ENCODE measurements around the gene TMCC2. TPM values are rescaled to one million over a fixed set of nuclear protein-coding genes. Genes with fewer than 3 reads are reported as not detected.
A peak's percentile ranks its signal among the peaks of the same experiment; 100 is the strongest.

Gene TMCC2
- total RNA-seq, 1 donor from 2014 or later: 10.6 TPM

DNA sequence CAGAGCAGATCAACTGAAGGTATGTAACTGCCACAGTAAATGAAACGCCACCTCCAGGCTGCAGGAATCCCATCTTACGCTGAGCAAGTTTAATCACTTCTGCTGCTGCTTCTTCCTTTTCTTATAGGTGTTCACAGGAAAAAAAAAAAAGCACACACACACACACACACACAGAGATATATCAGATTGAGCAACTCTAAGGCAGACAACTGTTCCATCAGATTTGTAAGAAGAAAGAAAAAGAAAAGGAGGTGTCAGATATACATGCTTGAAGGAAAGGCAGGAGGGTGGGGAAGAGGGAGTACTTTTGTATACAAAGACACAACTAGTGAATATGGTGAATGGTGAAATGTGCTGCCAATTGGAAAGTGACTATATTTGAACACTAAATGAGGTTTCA lies 44.8 kb upstream of the TMCC2 start:
- no peak overlapping the region for H3K4me2 ChIP-seq (ENCODE audit: low read length)
- no peaks in the 10 kb centered on the region for H3K36me3 ChIP-seq (ENCODE audit: insufficient read depth, low read length)
- DNase-seq (ENCODE audit: low read depth) (no peak), FAIRE-seq (no peak)
- no peak overlapping the region for H3K4me3 ChIP-seq (ENCODE audit: insufficient read depth, low read depth, low read length)
- no peaks in the 10 kb centered on the region for H3K27me3 ChIP-seq (ENCODE audit: insufficient read depth, low read length)
- H4K20me1 ChIP-seq (ENCODE audit: insufficient read depth, low read length): peaks cover 7% of the 10 kb centered on the region
- peaks cover 18% of the 10 kb centered on the region for H3K36me3 Mint-ChIP-seq (ENCODE audit: low read depth, unreplicated experiment)
- peak overlapping the region; percentile 42 for H3K4me3 Mint-ChIP-seq (ENCODE audit: unreplicated experiment)
- H3K27ac Mint-ChIP-seq (ENCODE audit: unreplicated experiment): no peak overlapping the region
- H3K9ac ChIP-seq (ENCODE audit: low read length): no peak overlapping the region
- no peak overlapping the region for H3K27ac ChIP-seq (ENCODE audit: low read depth, low read length)
- H2AFZ ChIP-seq (ENCODE audit: low read depth, low read length): no peak overlapping the region
- no peaks in the 10 kb centered on the region for H3K27me3 Mint-ChIP-seq (ENCODE audit: low read depth, unreplicated experiment)
- H3K4me1 ChIP-seq (ENCODE audit: insufficient read depth, low read length): no peaks in the 10 kb centered on the region
- H3K9me3 ChIP-seq (ENCODE audit: insufficient read depth, low read depth, low read length): no peaks in the 10 kb centered on the region
- TF ChIP-seq, protein P1, sequence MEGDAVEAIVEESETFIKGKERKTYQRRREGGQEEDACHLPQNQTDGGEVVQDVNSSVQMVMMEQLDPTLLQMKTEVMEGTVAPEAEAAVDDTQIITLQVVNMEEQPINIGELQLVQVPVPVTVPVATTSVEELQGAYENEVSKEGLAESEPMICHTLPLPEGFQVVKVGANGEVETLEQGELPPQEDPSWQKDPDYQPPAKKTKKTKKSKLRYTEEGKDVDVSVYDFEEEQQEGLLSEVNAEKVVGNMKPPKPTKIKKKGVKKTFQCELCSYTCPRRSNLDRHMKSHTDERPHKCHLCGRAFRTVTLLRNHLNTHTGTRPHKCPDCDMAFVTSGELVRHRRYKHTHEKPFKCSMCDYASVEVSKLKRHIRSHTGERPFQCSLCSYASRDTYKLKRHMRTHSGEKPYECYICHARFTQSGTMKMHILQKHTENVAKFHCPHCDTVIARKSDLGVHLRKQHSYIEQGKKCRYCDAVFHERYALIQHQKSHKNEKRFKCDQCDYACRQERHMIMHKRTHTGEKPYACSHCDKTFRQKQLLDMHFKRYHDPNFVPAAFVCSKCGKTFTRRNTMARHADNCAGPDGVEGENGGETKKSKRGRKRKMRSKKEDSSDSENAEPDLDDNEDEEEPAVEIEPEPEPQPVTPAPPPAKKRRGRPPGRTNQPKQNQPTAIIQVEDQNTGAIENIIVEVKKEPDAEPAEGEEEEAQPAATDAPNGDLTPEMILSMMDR (IDR thresholded peaks at IDR 0.05; ENCODE audit: insufficient read depth, low read depth, low read length): no peak
- TF ChIP-seq EZH2 (IDR thresholded peaks at IDR 0.05; ENCODE audit: insufficient read depth, low read length): no peak
- peaks cover 13% of the 10 kb centered on the region for H3K79me2 ChIP-seq (ENCODE audit: insufficient read depth, low read length)
- no peaks in the 10 kb centered on the region for H3K9me3 Mint-ChIP-seq (ENCODE audit: unreplicated experiment)
- H3K4me1 Mint-ChIP-seq (ENCODE audit: low read depth, unreplicated experiment): peaks cover 29% of the 10 kb centered on the region

DNA sequence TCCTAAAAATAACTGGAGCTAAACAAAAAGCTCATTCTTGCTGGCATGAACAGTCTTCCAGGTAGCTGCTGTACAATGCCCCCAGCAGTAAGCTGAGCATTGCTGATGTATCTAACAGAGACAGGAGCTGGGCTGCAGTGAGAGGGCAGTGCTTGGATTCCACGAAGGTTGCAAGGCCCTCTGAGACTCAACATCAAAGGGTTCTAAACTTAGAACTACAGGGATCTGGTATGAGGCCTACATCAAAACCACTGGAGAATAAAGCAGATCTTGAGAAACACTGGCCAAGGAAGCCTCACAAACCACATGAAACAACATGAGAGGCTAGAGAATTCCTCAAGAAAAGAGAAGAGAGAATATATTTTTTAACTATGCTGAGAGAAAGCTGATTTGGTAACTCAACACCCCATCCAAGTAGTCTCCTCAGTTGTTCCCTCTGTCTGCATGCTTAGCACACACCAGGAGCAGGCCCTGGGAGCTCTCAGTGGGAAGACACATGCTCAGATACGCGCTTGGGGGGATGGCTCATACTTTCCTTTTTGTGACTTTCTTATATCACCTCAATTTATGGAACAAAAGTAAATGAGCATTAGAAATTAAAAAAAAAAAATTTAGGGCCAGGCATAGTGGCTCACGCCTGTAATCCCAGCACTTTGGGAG lies 43.9 kb upstream of the TMCC2 start:
- Histone ChIP-seq H2AFZ (ENCODE audit: low read depth, low read length) (no peak overlapping the region), H4K20me1 (ENCODE audit: insufficient read depth, low read length) (peaks cover 7% of the 10 kb centered on the region), H3K27me3 (ENCODE audit: insufficient read depth, low read length) (no peaks in the 10 kb centered on the region), H3K4me3 (ENCODE audit: insufficient read depth, low read depth, low read length) (no peak overlapping the region), H3K4me2 (ENCODE audit: low read length) (peak overlapping the region; percentile 8), H3K79me2 (ENCODE audit: insufficient read depth, low read length) (peaks cover 15% of the 10 kb centered on the region), H3K36me3 (ENCODE audit: insufficient read depth, low read length) (no peaks in the 10 kb centered on the region), H3K27ac (ENCODE audit: low read depth, low read length) (peak overlapping the region; percentile 7), H3K4me1 (ENCODE audit: insufficient read depth, low read length) (no peaks in the 10 kb centered on the region), H3K9ac (ENCODE audit: low read length) (no peak overlapping the region), H3K9me3 (ENCODE audit: insufficient read depth, low read depth, low read length) (no peaks in the 10 kb centered on the region)
- Mint-ChIP-seq H3K4me1 (ENCODE audit: low read depth, unreplicated experiment) (peaks cover 26% of the 10 kb centered on the region), H3K27me3 (ENCODE audit: low read depth, unreplicated experiment) (no peaks in the 10 kb centered on the region), H3K4me3 (ENCODE audit: unreplicated experiment) (no peak overlapping the region), H3K36me3 (ENCODE audit: low read depth, unreplicated experiment) (peaks cover 18% of the 10 kb centered on the region), H3K27ac (ENCODE audit: unreplicated experiment) (peak overlapping the region; percentile 28), H3K9me3 (ENCODE audit: unreplicated experiment) (no peaks in the 10 kb centered on the region)
- peak; percentile 66 for DNase-seq (ENCODE audit: low read depth)
- TF ChIP-seq, protein P1 (IDR thresholded peaks at IDR 0.05; ENCODE audit: insufficient read depth, low read depth, low read length): no peak
- TF ChIP-seq EZH2 (IDR thresholded peaks at IDR 0.05; ENCODE audit: insufficient read depth, low read length): no peak
- FAIRE-seq: no peak

- Mint-ChIP-seq H3K27me3 (ENCODE audit: low read depth, unreplicated experiment) (no peaks in the 10 kb centered on the region), H3K4me1 (ENCODE audit: low read depth, unreplicated experiment) (peaks cover 27% of the 10 kb centered on the region), H3K4me3 (ENCODE audit: unreplicated experiment) (no peak overlapping the region), H3K27ac (ENCODE audit: unreplicated experiment) (no peak overlapping the region), H3K36me3 (ENCODE audit: low read depth, unreplicated experiment) (peaks cover 18% of the 10 kb centered on the region), H3K9me3 (ENCODE audit: unreplicated experiment) (peaks cover under 1% of the 10 kb centered on the region)
- no peak overlapping the region for H3K4me2 ChIP-seq (ENCODE audit: low read length)
- DNase-seq (ENCODE audit: low read depth): no peak
- H3K9ac ChIP-seq (ENCODE audit: low read length): no peak overlapping the region
- peaks cover 26% of the 10 kb centered on the region for H4K20me1 ChIP-seq (ENCODE audit: insufficient read depth, low read length)
- H3K27me3 ChIP-seq (ENCODE audit: insufficient read depth, low read length): no peaks in the 10 kb centered on the region
- H3K79me2 ChIP-seq (ENCODE audit: insufficient read depth, low read length): peaks cover 24% of the 10 kb centered on the region
- H3K4me3 ChIP-seq (ENCODE audit: insufficient read depth, low read depth, low read length): no peak overlapping the region
- FAIRE-seq: no peak
- H3K36me3 ChIP-seq (ENCODE audit: insufficient read depth, low read length): no peaks in the 10 kb centered on the region
- no peak overlapping the region for H2AFZ ChIP-seq (ENCODE audit: low read depth, low read length)
- no peak overlapping the region for H3K27ac ChIP-seq (ENCODE audit: low read depth, low read length)
- no peaks in the 10 kb centered on the region for H3K4me1 ChIP-seq (ENCODE audit: insufficient read depth, low read length)
- TF ChIP-seq, protein P1 (IDR thresholded peaks at IDR 0.05; ENCODE audit: insufficient read depth, low read depth, low read length): no peak
- TF ChIP-seq EZH2 (IDR thresholded peaks at IDR 0.05; ENCODE audit: insufficient read depth, low read length): no peak
- no peaks in the 10 kb centered on the region for H3K9me3 ChIP-seq (ENCODE audit: insufficient read depth, low read depth, low read length)
These were observed 41.6 kb upstream of the TMCC2 start for GRCh38 chr1:205186191-205186590.

Measured in astrocyte (in vitro differentiated cells and primary cell).